Stimulated activated CD8-positive, alpha-beta memory T cell treated with anti-CD3 and anti-CD28 coated beads, Interleukin-2, amount 100 ng/mL, for 48 hours (primary cell): Measurements from ENCODE around the gene PPFIA1.
"Not testable (repeated sequence)": the region's sequence is repeated elsewhere in the genome, so short reads cannot be mapped to it uniquely, and the experiment has no call there.

Source experiments
- DNase-seq, 2 donors: peaks; one replicate each; pipeline ENCODE4 v3.0.0-alpha.2; 2020; ENCODE audit warnings: low read depth in 2 of 2

PPFIA1 gene

DNA sequence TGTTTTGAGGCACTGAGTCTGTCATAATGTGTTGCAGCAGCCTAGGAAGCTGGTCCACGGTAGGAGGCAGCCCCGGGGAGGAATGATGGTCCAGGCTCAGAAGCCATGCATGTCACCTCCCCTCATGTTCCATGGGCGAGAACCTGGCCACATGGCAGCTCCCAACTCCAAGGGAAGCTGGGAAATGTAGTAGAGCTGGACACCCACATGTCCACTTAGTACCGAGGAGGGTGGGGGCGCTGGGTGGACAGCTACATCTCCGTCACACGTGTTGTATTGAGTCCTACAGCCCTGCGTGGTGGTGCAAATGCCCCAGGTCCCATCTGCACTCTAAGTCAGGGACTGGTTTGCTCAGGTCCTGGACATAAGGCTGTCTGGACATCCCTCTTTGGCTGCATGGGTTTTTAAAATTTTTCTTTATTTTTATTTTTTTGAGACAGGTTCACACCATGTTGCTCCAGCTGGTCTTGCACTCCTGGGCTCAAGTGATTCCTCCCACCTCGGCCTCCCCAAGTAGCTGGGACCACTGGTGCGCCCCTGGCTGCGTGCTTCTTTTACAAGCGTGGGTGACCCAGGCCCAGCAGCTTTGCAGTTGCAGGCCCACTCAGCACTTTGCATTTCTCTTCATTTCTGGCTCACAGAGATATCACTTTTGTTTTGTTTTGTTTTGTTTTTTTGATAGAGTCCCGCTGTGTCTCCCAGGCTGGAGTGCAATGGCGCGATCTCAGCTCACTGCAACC lies 123.9 kb downstream of the PPFIA1 start:
- no peak for DNase-seq

DNA sequence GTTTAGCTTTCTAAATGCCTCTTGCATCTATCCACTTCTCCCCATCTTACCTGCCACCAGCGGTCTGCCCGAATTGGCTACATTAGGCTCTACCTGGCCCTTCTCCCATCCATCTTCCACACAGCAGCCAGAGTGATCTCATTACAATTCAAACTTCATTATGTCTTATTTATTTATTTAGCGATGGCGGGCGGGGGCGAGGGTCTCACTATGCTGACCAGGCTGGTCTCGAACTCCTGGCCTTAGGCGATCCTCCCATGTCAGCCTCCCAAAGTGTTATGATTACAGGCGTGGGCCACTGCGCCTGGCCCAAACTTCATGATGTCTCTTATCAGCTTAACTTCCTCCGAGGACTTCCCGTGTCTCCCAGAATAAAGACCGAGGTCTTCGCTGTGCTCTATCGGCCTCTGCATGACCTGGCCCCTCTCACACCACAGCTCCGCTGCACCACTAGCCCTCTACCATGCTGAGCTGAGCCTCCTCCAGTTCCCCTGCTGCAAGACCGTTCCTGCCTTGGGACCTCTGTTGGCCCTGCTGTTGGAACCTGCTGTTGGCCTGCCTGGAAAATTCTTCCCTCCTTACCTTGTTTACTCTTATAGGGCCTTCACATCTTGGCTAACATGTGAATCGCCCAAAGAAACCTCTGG lies 127.0 kb downstream of the PPFIA1 start:
- no peak for DNase-seq

DNA sequence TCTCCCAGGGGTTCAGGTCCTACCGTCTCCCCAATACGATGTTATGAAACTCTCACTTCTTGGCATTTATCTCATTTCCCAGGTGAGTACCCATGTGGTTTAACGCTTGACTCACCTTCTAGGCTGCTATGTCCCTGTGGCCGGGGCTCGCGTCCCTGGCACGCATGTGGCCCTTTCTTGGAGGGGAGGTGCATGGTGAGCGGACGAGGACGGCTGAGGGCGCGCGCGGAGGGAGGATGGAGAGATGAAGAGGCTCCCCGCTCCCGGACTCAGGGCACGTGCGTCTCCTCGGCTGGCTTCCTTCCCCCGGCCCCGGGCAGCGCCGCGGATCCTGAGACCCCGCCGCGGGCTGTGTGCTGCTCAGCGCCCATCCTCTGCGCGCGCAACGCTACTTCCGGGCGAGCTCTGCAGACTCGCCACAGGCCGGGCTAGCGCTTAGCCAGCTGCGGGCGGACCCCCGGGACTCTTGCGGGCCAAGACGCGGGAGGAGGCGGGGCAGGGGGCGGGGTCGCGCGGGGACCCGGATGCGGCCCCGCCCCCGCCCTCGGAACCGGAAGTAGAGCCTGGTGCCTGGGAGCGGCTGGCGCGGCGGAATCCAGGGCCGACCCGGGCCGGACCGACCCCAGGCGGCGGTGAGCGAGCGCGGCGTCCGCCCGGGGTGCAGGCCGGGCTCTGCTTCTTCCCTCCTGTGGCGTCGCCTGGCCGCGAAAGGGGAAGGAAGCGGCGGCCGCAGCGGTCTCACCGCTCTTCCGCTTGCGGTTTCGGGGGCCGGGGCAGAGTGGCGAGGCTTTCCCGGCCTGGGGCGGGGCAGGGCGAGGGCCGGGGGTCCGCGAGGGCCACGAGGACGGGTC lies 127.7 kb downstream of the PPFIA1 start, which contains the start of gene CTTN:
TSS of gene CTTN (plus strand) at position 547 of the 851 bp plus-strand sequence. CDS start 8,769 bp downstream, outside the sequence.
- peak; percentile 49 to 59 for DNase-seq

- no peak for DNase-seq
Measured at GRCh38 chr11:70398834-70399680, 128.6 kb downstream of the PPFIA1 start.

DNA sequence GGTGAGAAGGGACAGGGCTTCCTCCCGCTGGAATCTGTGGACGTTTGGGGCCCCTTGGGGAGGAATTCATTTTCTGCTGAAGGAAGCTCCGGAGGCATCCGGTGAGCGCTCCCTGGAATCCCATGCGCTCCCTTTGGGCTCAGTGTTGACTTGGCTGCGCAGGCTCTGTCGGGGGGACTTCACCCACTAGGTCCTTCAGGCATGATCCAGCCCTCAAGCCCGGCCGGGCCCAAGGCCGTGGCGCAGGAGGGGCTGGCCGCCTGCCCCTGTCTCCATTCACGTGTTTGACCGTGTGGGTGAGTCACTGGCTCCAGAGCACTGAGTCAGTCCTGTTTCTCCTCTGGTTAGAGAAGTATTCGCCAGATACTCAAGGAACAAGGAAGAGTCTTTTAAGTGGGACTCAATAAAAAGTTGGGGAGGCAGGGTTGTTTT lies 129.2 kb downstream of the PPFIA1 start:
- no peak for DNase-seq

DNA sequence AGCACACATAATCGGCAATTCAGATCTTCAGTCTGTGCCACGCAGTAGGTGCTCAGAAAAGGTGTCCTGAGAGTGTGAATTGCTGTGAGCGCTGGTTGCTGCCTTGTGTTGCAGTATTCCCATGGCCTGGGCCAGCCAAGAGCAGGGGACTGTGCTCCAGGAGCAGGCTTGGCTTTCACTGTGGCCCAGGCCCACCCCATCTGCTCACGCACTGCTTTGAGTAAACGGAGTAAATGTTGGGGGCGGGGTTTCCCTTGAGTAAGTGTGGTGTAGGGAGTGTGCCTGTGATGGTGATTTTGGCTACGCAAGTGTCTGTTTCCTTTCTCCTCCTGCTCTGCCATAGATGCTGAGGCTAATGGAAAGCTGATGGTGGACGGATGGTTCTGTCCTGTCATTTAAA lies 130.2 kb downstream of the PPFIA1 start:
- no peak for DNase-seq

DNA sequence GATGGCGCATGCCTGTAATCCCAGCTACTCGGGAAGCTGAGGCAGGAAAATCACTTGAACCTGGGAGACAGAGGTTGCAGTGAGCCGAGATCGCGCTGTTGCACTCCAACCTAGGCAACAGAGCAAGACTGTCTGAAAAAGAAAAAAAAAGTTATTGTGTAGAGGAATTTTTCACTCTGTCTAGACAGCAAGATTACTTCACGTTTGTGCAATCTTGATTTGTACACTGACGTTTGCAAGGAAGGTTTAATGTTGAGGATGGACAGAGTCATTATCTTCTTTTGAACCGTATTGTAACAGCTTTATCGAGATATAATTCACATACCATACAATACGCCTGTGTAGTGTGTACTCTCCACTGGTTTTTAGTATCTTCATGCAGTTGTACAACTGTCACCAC lies 131.5 kb downstream of the PPFIA1 start:
- no peak for DNase-seq

- no peak for DNase-seq
Measured at GRCh38 chr11:70402685-70403084, 132.2 kb downstream of the PPFIA1 start.

GRCh38 chr11:70404244-70404643 lies 133.8 kb downstream of the PPFIA1 start:
- no peak for DNase-seq

- DNase-seq, result no peak
Measured at GRCh38 chr11:70405679-70406395, 135.3 kb downstream of the PPFIA1 start.

GRCh38 chr11:70407121-70407520 lies 136.6 kb downstream of the PPFIA1 start:
- no peak for DNase-seq

- no peak for DNase-seq
Measured at GRCh38 chr11:70407814-70408213, 137.3 kb downstream of the PPFIA1 start.

DNA sequence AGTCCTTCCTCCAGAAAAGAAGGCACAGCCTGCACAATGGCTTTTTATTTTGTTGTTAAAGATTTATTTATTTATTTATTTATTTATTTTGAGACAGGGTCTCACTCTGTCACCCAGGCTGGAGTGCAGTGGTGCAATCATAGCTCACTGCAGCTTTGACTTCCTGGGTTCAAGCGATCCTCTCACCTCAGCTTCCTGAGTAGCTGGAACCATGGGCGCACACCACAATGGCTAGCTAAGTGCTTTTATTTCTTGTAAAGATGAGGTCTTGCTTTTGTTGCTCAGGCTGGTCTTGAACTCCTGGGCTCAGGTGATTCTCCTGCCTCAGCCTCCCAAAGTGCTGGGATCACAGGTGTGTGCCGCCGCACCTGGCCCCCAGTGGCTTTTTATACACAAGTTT lies 137.8 kb downstream of the PPFIA1 start:
- DNase-seq, result not testable (repeated sequence)

- DNase-seq, result no peak
Measured at GRCh38 chr11:70409437-70409836, 138.9 kb downstream of the PPFIA1 start.

- DNase-seq, result no peak
Measured at GRCh38 chr11:70409871-70410270, 139.4 kb downstream of the PPFIA1 start.

DNA sequence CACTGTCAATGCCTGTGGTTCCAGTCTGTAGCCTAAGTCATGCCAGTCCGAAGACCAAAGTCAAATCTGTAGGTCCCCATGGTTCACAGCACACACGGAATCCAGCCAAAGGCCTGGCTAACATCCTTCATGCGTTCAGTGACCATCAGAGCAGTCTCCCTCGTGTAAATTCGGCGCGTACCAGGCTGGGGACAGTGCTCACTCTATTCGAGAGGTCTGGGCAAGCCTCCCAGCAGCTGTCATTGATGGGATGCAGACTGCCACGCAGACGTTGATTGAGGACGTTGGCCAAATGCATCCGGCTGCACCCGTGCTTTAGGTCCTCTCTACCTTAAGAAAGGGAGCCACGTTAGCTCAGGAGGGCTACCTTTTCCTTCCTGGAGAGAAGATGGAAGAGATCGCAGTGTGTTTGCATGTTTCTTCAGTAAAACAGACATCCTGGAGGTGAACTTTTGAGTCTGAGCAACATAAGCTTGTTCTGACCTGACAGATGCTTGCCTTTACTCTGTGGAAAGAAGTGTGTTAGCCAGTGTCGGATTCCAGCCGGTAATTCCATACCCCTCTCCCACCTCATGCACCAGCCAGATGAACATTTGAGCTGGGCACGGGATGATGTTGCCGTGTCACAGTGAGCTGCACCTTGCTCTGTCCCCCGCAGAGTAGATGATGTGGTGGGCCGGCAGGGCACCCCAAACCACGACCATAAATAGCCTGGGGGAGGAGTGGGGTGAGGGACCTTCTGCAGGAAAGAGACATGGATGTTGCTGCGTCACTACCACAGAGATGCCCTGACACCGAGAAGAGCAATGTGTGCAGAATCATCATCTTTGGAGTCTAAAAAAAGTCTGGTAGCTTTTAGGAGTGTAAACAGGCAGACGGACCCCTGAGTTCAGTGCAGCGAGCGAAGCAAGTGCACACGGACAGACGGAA lies 140.1 kb downstream of the PPFIA1 start:
- no peak for DNase-seq

- DNase-seq, result no peak
Measured at GRCh38 chr11:70411713-70412452, 141.4 kb downstream of the PPFIA1 start.

DNA sequence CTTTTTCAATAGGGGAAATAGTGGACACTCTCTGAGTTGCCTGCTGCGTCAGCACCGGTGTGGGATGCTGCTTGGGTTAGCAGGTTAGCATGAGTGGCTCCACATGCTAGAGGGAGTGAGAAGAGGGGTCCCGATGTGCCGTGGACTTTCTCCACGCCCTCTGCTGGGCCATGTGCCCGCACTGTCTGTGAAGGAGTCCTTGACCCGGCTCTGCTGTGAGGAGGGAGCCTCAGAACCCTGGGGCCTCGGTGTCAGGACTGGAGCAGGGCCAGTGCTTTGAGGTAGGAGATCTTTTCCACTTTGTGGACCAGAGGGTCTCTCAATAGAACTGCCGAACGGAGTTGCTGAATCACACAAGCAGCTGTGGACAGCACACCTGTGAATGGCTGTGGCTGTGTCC lies 142.7 kb downstream of the PPFIA1 start:
- no peak for DNase-seq
